Stimulated activated CD8-positive, alpha-beta memory T cell treated with anti-CD3 and anti-CD28 coated beads, Interleukin-15, amount 100 ng/mL, for 48 hours (primary cell): ENCODE measurements around the gene EDNRA.
A peak's percentile ranks its signal among the peaks of the same experiment; 100 is the strongest.

Source experiments
- DNase-seq, 2 donors: peaks; one replicate each; pipeline ENCODE4 v3.0.0-alpha.2; 2020; ENCODE audit warnings: low read depth in 2 of 2

Gene EDNRA

DNA sequence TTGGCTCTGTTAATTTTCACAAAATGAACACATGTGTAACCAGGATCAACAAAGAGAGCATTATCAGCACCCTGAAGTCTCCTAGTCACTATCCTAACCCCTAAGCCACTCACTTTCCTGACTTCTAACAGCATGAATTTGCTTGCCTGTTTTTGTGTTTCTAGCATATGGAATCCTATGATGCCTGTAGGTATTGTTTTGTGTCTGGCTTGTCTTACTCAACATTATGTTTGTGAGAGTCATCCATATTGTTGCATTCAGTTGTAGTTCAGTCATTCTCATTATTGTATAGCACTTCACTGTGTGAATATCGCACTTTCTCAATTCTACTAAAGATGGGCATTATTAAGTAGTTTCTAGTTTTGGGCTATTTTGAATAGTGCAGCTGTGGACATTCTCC, 15.6 kb downstream of the EDNRA start:
- no peak for DNase-seq

GRCh38 chr4:147498031-147498660, 17.2 kb downstream of the EDNRA start:
- DNase-seq: no peak

DNA sequence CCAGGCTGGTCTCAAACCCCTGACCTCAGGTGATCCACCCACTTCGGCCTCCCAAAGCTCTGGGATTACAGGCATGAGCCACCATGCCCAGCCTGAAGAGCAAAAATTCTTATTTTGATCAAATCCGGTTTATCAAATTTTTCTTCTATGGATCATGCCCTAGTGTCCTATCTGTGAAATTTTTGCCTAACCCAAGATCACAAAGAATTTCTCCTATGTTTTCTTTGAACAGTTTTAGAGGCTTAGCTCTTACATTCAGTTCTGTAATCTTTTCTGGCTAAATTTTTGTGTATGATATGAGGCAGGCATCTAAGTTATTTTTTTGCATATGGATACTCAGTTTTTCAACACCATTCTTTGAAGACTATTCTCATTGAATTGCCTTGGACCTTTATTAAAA, 27.4 kb downstream of the EDNRA start:
- no peak for DNase-seq

DNA sequence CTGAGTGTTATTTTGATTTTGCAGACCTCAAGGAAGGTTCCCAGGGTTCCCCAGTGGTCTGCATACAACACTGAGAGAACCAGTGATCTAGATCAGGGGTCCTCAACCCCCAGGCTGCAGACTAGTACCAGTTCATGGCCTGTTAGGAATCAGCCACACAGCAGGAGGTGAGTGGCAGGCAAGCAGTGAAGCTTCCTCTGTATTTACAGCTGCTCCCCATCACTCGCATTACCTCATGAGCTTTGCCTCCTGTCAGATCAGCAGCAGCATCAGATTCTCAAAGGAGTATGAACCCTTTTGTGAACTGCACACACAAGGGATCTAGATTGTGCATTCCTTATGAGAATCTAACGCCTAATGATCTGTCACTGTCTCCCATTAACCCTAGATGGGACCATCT, 28.5 kb downstream of the EDNRA start:
- DNase-seq: no peak

- DNase-seq: no peak
These were observed 30.2 kb downstream of the EDNRA start for GRCh38 chr4:147510962-147511668.

- no peak for DNase-seq
These were observed 32.2 kb downstream of the EDNRA start for GRCh38 chr4:147513091-147513490.

- no peak for DNase-seq
These were observed 33.1 kb downstream of the EDNRA start for GRCh38 chr4:147513952-147514351.

DNA sequence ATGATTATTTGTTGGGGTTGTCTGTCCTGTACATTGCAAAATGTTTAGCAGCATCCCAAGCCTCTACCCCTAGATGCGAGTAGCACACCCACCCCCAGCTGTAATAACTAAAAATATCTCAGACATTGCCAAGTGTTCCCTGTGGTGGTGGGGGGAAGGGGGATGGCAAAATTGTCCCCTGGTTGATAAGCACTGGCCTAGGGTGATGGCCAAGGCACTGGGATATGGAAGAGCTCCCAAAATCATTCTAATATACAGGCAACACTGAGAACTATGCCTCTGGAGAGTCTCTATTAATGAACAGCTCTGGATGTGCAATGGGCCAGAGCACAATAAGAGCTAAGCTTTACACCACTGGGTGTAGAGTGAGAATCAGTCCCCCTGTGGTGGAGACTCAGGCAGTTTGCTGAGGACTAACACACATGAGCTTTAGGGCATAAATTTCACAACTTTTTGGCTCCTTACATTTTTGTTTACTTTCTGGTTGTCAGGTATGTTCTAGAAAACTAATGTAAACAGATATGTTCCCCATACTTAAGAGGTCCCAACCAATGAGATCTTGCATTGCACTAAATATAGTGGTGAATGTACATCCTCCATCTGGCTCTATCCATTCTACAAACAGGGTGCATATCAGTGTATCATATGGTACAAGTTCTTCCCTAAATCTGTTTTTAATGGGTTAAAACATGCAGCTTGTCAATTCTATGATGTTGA, 34.5 kb downstream of the EDNRA start:
- DNase-seq: no peak

DNA sequence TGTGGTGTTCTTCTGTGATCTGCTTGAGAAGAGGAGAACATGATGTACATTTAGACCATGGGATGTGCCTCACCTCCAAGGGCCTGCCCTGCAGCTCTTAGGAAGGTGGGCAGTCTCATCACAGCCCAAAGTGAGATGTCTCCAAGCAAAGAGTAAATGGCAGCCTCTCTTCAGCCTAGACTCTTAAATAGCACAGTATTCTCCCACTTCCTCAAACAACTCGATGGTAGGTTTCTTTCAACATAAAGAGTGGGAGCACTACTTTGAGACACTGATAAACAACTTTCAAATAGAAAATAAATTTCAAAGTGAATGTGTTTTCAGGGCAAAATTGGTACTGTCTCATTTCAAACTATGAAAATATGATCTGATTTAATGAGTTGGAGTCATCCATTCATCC, 35.2 kb downstream of the EDNRA start:
- no peak for DNase-seq

DNA sequence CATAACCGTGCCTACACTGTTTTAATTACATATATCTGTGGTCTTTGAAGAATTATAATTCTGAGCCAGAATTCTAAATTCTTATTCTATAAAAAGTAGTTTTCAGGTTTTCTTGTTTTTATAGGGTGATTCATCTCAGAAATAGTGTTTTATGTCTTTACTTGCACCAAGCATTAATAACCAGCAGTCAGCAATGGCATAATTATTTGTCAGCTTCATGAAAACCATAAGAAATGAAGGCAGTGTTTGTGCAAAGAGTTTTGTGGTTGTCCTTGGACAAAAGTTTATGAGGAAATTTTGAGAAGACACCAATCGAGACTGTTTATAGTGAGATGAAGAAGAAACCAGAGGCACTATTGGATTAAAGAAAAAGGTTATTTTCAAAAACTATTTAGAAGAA, 37.2 kb downstream of the EDNRA start:
- no peak for DNase-seq

- DNase-seq: peak; percentile 6 to 11
These were observed 38.2 kb downstream of the EDNRA start for GRCh38 chr4:147518846-147519767.

GRCh38 chr4:147524601-147525000, 43.7 kb downstream of the EDNRA start:
- DNase-seq: no peak

- DNase-seq: no peak
These were observed 44.8 kb downstream of the EDNRA start for GRCh38 chr4:147525494-147526271.

DNA sequence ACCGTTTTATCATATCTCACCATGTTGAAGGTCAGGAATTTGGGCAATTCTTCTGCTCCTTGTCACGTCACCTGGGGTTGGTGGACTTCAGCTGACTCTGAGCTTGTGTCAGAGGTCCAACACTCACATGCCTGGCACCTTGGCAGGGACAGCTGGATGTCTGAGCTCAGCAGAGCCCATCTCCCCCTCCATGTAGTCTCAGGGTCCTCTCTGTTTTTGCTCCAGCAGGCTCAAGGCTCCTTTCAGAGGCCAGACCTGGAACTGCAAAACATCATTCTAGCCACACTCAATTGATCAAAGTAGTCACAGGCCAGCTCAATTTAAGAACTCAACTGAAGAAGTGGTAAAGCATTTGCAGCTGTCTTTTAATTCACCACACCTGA, 45.4 kb downstream of the EDNRA start:
- no peak for DNase-seq

GRCh38 chr4:147528054-147528453, 47.2 kb downstream of the EDNRA start:
- no peak for DNase-seq

DNA sequence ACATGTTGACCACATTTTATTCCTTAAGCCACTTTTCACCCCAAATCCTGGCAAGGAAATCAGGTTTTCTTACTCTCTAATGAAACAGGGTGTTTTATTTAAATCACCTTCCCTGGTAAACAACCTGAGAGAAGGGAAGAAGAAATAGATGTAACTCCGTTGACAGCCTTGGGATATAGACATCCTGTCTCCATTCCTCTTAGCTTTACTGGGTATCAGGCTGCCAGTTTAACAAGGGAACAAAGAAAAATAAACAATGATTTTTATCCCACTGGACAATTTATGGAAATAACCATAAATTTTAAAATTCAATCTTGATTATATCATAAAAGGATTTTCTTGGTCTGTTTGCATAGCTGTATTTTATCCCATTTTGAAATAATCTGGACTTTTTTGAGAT, 49.2 kb downstream of the EDNRA start:
- DNase-seq: no peak

- no peak for DNase-seq
These were observed 49.8 kb downstream of the EDNRA start for GRCh38 chr4:147530723-147531122.

DNA sequence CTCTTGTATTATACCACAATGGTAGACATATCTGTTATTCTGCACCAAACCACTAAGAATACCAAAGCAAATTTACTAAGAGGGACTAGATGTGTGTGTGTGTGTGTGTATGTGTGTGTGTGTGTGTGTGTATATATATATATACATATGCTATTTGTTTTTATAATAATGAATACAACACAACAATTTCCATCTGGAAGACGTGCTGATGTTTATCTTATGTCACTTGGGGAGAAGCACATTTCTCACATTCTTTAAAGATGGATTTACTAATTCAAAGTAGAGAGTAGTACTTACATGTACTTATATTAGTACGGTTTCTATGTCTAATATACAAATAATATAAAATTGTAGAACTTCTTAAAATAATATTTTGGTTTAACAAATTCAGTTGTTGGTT, 52.0 kb downstream of the EDNRA start:
- no peak for DNase-seq

DNA sequence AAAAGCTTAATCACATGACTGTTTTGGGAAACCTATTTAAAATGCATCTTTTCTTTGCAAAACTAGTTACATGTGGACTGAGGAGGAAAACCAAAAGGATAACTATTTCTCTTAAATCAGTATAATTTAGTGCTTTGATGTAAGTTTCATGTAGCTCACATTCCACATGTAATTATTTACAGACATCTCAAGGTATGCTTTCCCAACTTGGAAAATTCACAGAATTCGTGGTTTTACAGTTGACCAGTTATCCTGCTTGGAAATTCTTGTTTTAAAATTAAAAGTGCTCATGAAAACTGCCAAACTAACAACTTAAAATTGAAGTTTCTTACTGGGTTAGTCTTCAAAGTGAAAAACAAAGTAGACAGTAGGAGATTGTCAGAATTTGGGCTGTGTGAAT, 52.4 kb downstream of the EDNRA start:
- DNase-seq: no peak

DNA sequence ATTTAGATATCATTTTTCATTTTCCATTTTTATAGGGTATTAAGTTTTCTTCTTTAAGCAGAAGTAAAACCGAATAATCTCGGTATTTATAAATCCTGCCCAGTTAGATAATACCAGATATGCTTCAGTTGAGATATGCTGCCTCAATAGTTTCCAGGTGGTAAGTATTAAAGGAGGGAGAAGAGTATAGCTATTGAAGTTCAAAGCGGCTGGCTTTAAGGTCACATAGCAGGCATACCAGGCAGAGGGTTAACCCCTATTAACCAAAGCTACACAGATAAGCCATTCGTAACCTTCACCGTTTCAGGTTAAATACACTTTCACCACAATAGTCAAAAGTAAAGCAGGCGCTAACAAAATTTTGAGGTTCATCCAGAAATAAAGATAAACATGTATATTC, 54.2 kb downstream of the EDNRA start:
- DNase-seq: no peak

GRCh38 chr4:147538711-147539110, 57.8 kb downstream of the EDNRA start:
- no peak for DNase-seq
